Caco-2 (cell line): ENCODE results near the gene DDX31. TPM values are rescaled to one million over a fixed set of nuclear protein-coding genes. Genes with fewer than 3 reads are reported as not detected.

Experiments
- BruUV-seq: library from RNA; stranded (reverse); fragments of 400-500 nt; replicated peaks from 2 replicates; lab custom pipeline; 2021; lab: Mats Ljungman, UMichigan
- CTCF ChIA-PET: fragments of 300-600 bp; sonication (Branson Sonifier 250); formaldehyde crosslinking; loops from one replicate; lab custom pipeline; 2022; ENCODE audit warnings: antibody characterized with exemption; lab: Charles Lee
- POLR2A ChIA-PET: fragments of 300-600 bp; sonication (Branson Sonifier 250); formaldehyde crosslinking; loops from one replicate; lab custom pipeline; 2022; ENCODE audit warnings: antibody characterized with exemption; lab: Charles Lee
- DNase-seq, 2 experiments: peaks; one replicate each; pipeline versions ENCODE4 v3.0.0 to v3.0.0-alpha.2; 2020 to 2022
- H3K27me3 ChIP-seq: replicated peaks from 2 replicates; pipeline ENCODE4 v1.6.0; 2011; ENCODE audit warnings: low read length; ENCODE audit not compliant: control insufficient read depth, insufficient read depth
- H3K36me3 ChIP-seq: 2 replicates; pipeline ENCODE4 v1.5.1; 2011; ENCODE audit warnings: low read length; ENCODE audit not compliant: control insufficient read depth, insufficient read depth
- H3K4me1 ChIP-seq: fragments of 250-450 bp; sonication (Bioruptor Pico); 2 replicates; pipeline ENCODE4 v1.5.1; 2020; ENCODE audit warnings: mild to moderate bottlenecking
- H3K4me3 ChIP-seq: 2 replicates; pipeline ENCODE4 v1.5.1; 2011; ENCODE audit warnings: low read depth, mild to moderate bottlenecking, control low read depth, low read length
- H3K9me3 ChIP-seq: fragments of 250-450 bp; sonication (Bioruptor Pico); 2 replicates; pipeline ENCODE4 v1.5.1; 2020; ENCODE audit warnings: mild to moderate bottlenecking, moderate library complexity
- H3K27ac Mint-ChIP-seq: one replicate; pipeline ENCODE4 v1.8.0; 2022; ENCODE audit warnings: mixed read lengths; ENCODE audit not compliant: unreplicated experiment
- H3K27me3 Mint-ChIP-seq: one replicate; pipeline ENCODE4 v1.8.0; 2022; ENCODE audit warnings: mixed read lengths; ENCODE audit not compliant: insufficient read depth, unreplicated experiment
- H3K36me3 Mint-ChIP-seq: one replicate; pipeline ENCODE4 v1.8.0; 2022; ENCODE audit warnings: mild to moderate bottlenecking, mixed read lengths; ENCODE audit not compliant: insufficient read depth, unreplicated experiment
- H3K4me1 Mint-ChIP-seq: one replicate; pipeline ENCODE4 v1.8.0; 2022; ENCODE audit warnings: low read depth, mixed read lengths; ENCODE audit not compliant: unreplicated experiment
- H3K4me3 Mint-ChIP-seq: one replicate; pipeline ENCODE4 v1.8.0; 2022; ENCODE audit warnings: mild to moderate bottlenecking, moderate library complexity, mixed read lengths; ENCODE audit not compliant: unreplicated experiment
- H3K9me3 Mint-ChIP-seq: one replicate; pipeline ENCODE4 v1.8.0; 2022; ENCODE audit warnings: mixed read lengths; ENCODE audit not compliant: unreplicated experiment
- CTCF ChIP-seq, 2 experiments: fragments of 200-600 bp in 1 of 2; IDR thresholded peaks; 1 replicate in 1 of 2; 2 replicates in 1 of 2; pipeline versions ENCODE4 v1.5.1 to v1.8.0; 2011 to 2022; ENCODE audit warnings: antibody characterized with exemption in 1 of 2, control low read depth in 1 of 2, inconsistent platforms in 1 of 2, low read depth in 1 of 2, low read length in 1 of 2, mild to moderate bottlenecking in 1 of 2, moderate library complexity in 1 of 2; ENCODE audit not compliant: insufficient read depth in 1 of 2, severe bottlenecking in 1 of 2, unreplicated experiment in 1 of 2
- intact Hi-C: fragments of 100-400 bp; cut with micrococcal nuclease; formaldehyde crosslinking; loops from one replicate; pipeline ENCODE4 v1.10.0; 2022; ENCODE audit not compliant: unreplicated experiment
- total RNA-seq: library from RNA; stranded (reverse); gene quantifications from 2 replicates; pipeline ENCODE4 v1.2.3, GENCODE V29; 2022

The DDX31 gene
- total RNA-seq, 1 experiment from 2014 or later, result 23.1 TPM

- intact Hi-C loops, result no loop called here
- H3K4me1 Mint-ChIP-seq, result no peaks in the 10 kb centered on the region
- H3K27me3 ChIP-seq, result no peaks in the 10 kb centered on the region
- POLR2A ChIA-PET, result no interaction called here
- no peak overlapping the region for H3K4me3 Mint-ChIP-seq
- H3K27ac Mint-ChIP-seq, result no peak overlapping the region
- TF ChIP-seq CTCF (IDR thresholded peaks at IDR 0.05; ENCODE audit: insufficient read depth in 1 of 2, low read depth in 1 of 2, low read length in 1 of 2, severe bottlenecking in 1 of 2, unreplicated experiment in 1 of 2), result no peak
- H3K4me3 ChIP-seq, result no peak overlapping the region
- H3K27me3 Mint-ChIP-seq, result no peaks in the 10 kb centered on the region
- H3K36me3 ChIP-seq, result no peaks in the 10 kb centered on the region
- H3K9me3 ChIP-seq, result no peaks in the 10 kb centered on the region
- H3K9me3 Mint-ChIP-seq, result no peaks in the 10 kb centered on the region
- BruUV-seq, result no TSS peak
- no peaks in the 10 kb centered on the region for H3K4me1 ChIP-seq
- DNase-seq, result no peak
- CTCF ChIA-PET, result no interaction called here
- H3K36me3 Mint-ChIP-seq, result peaks cover 43% of the 10 kb centered on the region
Observed at GRCh38 chr9:132592451-132592850, 77.3 kb downstream of the DDX31 start.

GRCh38 chr9:132591751-132592314 is 78.0 kb downstream of the DDX31 start:
- CTCF ChIA-PET, result no interaction called here
- H3K4me3 ChIP-seq, result no peak overlapping the region
- POLR2A ChIA-PET, result no interaction called here
- Mint-ChIP-seq H3K27ac (no peak overlapping the region), H3K4me1 (no peaks in the 10 kb centered on the region), H3K36me3 (peaks cover 43% of the 10 kb centered on the region), H3K9me3 (no peaks in the 10 kb centered on the region), H3K4me3 (no peak overlapping the region), H3K27me3 (no peaks in the 10 kb centered on the region)
- H3K4me1 ChIP-seq, result no peaks in the 10 kb centered on the region
- no peaks in the 10 kb centered on the region for H3K9me3 ChIP-seq
- no peak for DNase-seq
- no peaks in the 10 kb centered on the region for H3K27me3 ChIP-seq
- intact Hi-C loops, result no loop called here
- TF ChIP-seq CTCF (IDR thresholded peaks at IDR 0.05; ENCODE audit: insufficient read depth in 1 of 2, low read depth in 1 of 2, low read length in 1 of 2, severe bottlenecking in 1 of 2, unreplicated experiment in 1 of 2), result no peak
- no peaks in the 10 kb centered on the region for H3K36me3 ChIP-seq
- BruUV-seq, result no TSS peak

GRCh38 chr9:132591244-132591643 is 78.5 kb downstream of the DDX31 start:
- CTCF ChIA-PET, result no interaction called here
- no peaks in the 10 kb centered on the region for H3K27me3 ChIP-seq
- TF ChIP-seq CTCF (IDR thresholded peaks at IDR 0.05; ENCODE audit: insufficient read depth in 1 of 2, low read depth in 1 of 2, low read length in 1 of 2, severe bottlenecking in 1 of 2, unreplicated experiment in 1 of 2), result no peak
- no peaks in the 10 kb centered on the region for H3K4me1 ChIP-seq
- no TSS peak for BruUV-seq
- POLR2A ChIA-PET, result no interaction called here
- no peak overlapping the region for H3K4me3 Mint-ChIP-seq
- no peak overlapping the region for H3K4me3 ChIP-seq
- peaks cover 39% of the 10 kb centered on the region for H3K36me3 Mint-ChIP-seq
- no peaks in the 10 kb centered on the region for H3K9me3 Mint-ChIP-seq
- DNase-seq, result no peak
- H3K36me3 ChIP-seq, result no peaks in the 10 kb centered on the region
- H3K27me3 Mint-ChIP-seq, result no peaks in the 10 kb centered on the region
- no peaks in the 10 kb centered on the region for H3K9me3 ChIP-seq
- no peak overlapping the region for H3K27ac Mint-ChIP-seq
- intact Hi-C loops, result no loop called here
- H3K4me1 Mint-ChIP-seq, result no peaks in the 10 kb centered on the region
